HepG2 (cell line): ENCODE data around the gene KIF2C. TPM values are rescaled to one million over a fixed set of nuclear protein-coding genes. Genes with fewer than 3 reads are reported as not detected.

Experiments
- FLYWCH1 ChIP-seq: sonication (generic); formaldehyde crosslinking; IDR thresholded peaks from 2 replicates; pipeline ENCODE4 v1.8.1; 2023; ENCODE audit warnings: mild to moderate bottlenecking, missing genetic modification reagents
- FOSL2 ChIP-seq: sonication (generic); formaldehyde crosslinking; IDR thresholded peaks from 2 replicates; pipeline ENCODE4 v1.4.0; 2020; ENCODE audit warnings: missing genetic modification reagents
- FOXP1 ChIP-seq, 2 experiments: fragments of 450-650 bp in 1 of 2; IDR thresholded peaks; 2 replicates each; pipeline ENCODE4 v1.6.1; 2017 to 2018; ENCODE audit warnings: antibody characterized with exemption in 1 of 2
- MXI1 ChIP-seq: IDR thresholded peaks from 3 replicates; pipeline ENCODE4 v1.6.1; 2012; ENCODE audit warnings: low read depth, low read length, inconsistent platforms, borderline replicate concordance
- NRL ChIP-seq: sonication (generic); formaldehyde crosslinking; IDR thresholded peaks from 2 replicates; pipeline ENCODE4 v1.5.0; 2020; ENCODE audit warnings: missing genetic modification reagents, mild to moderate bottlenecking, moderate library complexity, borderline replicate concordance
- POLR2A ChIP-seq, 2 experiments: IDR thresholded peaks; 2 replicates each; pipeline ENCODE4 v1.6.1; 2011; ENCODE audit warnings: low read depth in 2 of 2, low read length in 2 of 2, mild to moderate bottlenecking in 1 of 2, moderate library complexity in 1 of 2; ENCODE audit not compliant: insufficient read depth in 1 of 2
- PRPF4 ChIP-seq: fragments of 200-400 bp; formaldehyde crosslinking; IDR thresholded peaks from 2 replicates; pipeline ENCODE4 v1.6.1; 2016; ENCODE audit warnings: low read length, low read depth; ENCODE audit not compliant: poor library complexity, severe bottlenecking
- REPIN1 ChIP-seq: sonication (generic); formaldehyde crosslinking; IDR thresholded peaks from 2 replicates; pipeline ENCODE4 v1.8.0; 2022; ENCODE audit warnings: missing genetic modification reagents, low read depth, mild to moderate bottlenecking, borderline replicate concordance
- TAF1 ChIP-seq: sonication (generic); formaldehyde crosslinking; IDR thresholded peaks from 2 replicates; pipeline ENCODE4 v1.4.0; 2020; ENCODE audit warnings: missing genetic modification reagents
- THAP9 ChIP-seq: sonication (generic); formaldehyde crosslinking; IDR thresholded peaks from 2 replicates; pipeline ENCODE4; 2020; ENCODE audit warnings: missing genetic modification reagents, mild to moderate bottlenecking, borderline replicate concordance
- YEATS4 ChIP-seq: sonication (generic); formaldehyde crosslinking; IDR thresholded peaks from 2 replicates; pipeline ENCODE4 v1.4.0; 2020; ENCODE audit warnings: missing genetic modification reagents, borderline replicate concordance
- ZNF205 ChIP-seq: IDR thresholded peaks from 2 replicates; pipeline ENCODE4 v1.6.1; 2018; ENCODE audit warnings: missing biosample characterization, missing genetic modification reagents
- ZNF3 ChIP-seq: IDR thresholded peaks from 2 replicates; pipeline ENCODE4 v1.7.0; 2017; ENCODE audit warnings: inconsistent platforms
- ZNF605 ChIP-seq: sonication (generic); formaldehyde crosslinking; IDR thresholded peaks from 2 replicates; pipeline ENCODE4 v1.8.0; 2022; ENCODE audit warnings: mild to moderate bottlenecking, missing genetic modification reagents
- ZNF674 ChIP-seq: sonication (generic); formaldehyde crosslinking; IDR thresholded peaks from 2 replicates; pipeline ENCODE4 v1.5.0; 2020; ENCODE audit warnings: low read depth, mild to moderate bottlenecking, missing genetic modification reagents
- ZNF83 ChIP-seq: sonication (generic); formaldehyde crosslinking; IDR thresholded peaks from 2 replicates; pipeline ENCODE4 v1.4.0; 2020; ENCODE audit warnings: missing genetic modification reagents, mild to moderate bottlenecking, borderline replicate concordance
- ZSCAN22 ChIP-seq: sonication (generic); formaldehyde crosslinking; IDR thresholded peaks from 2 replicates; pipeline ENCODE4 v1.4.0; 2020; ENCODE audit warnings: mild to moderate bottlenecking, missing genetic modification reagents
- polyA plus RNA-seq, 8 experiments: library from polyadenylated mRNA; depleted of rRNA in 3 of 8; stranded (reverse) in 7 of 8; unstranded in 1 of 8; fragments of >200 nt; fragmentation: Illumina TruSeq in 4 of 8; extraction: Trizol in 4 of 8; gene quantifications; 2 replicates each; pipeline versions ENCODE4 v1.2.1 to v1.2.3, GENCODE V29; 2011 to 2016; ENCODE audit warnings: low read depth in 4 of 8, missing spikeins in 1 of 8, mixed read lengths in 1 of 8; ENCODE audit not compliant: insufficient read depth in 1 of 8
- total RNA-seq, 5 experiments: library from RNA; depleted of rRNA; stranded (reverse); fragments of >200 nt; fragmentation: Illumina TruSeq; extraction: Trizol; gene quantifications; 2 replicates each; pipeline ENCODE4 v1.2.3, GENCODE V29; 2016; ENCODE audit warnings: low read depth in 1 of 5
- TF ChIP-seq, protein P1 (sequence below): sonication (generic); formaldehyde crosslinking; IDR thresholded peaks from 2 replicates; pipeline ENCODE4 v1.8.1; 2023; ENCODE audit warnings: mild to moderate bottlenecking, missing genetic modification reagents
- TF ChIP-seq, protein P2 (sequence below): fragments of 450-650 bp; IDR thresholded peaks from 2 replicates; pipeline ENCODE4 v1.6.1; 2017
- TF ChIP-seq, protein P3 (sequence below): sonication (generic); formaldehyde crosslinking; IDR thresholded peaks from 2 replicates; pipeline ENCODE4 v1.8.0; 2022; ENCODE audit warnings: missing genetic modification reagents, low read depth, mild to moderate bottlenecking, borderline replicate concordance
- TF ChIP-seq, protein P4 (sequence below): sonication (generic); formaldehyde crosslinking; IDR thresholded peaks from 2 replicates; pipeline ENCODE4 v1.5.0; 2020; ENCODE audit warnings: missing genetic modification reagents

KIF2C gene
- total and polyA plus RNA-seq, 2 of the 13 experiments (the other 11 are each of a cell fraction or from before 2014, with no cell fraction given), result 29.7 to 53.7 TPM

DNA sequence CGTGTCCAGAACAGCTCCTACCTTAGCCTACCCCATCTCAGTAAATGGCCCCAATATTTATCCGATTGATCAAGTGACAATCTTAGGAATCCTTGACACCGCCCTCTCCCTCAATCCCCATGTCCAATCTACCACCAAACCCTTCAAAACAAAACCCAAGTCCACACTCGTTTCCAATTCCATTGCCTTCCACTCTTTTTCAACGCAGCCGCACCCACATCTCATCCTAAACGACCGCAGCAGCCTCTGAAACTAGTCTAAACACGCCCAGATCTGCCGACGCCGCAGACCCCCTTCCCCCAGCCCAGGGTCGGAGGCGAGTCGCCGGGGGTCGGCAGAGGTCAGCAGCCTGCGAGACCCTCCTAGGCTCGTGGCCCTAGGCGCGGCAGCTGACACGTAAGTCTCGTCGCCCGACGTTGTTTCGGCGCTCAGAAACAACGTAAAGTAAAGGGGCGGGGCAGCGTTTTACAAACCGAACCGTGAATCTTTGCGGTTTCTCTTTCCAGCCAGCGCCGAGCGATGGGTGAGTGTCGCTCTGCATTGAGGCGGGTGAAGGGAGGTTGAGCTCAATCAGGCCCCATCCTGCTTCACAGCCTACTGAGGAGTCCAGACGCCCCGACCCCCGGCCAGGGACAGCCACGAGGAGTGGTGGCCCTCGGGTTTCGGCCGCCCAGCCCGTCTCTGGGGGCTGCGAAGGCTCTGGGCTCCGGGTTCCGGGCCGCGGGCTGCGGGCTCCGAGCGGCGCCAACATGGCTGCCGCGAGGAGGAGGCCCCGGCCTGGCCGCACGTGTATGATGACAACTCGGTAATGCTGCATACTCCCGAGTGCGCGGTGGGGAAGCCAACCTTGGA lies 35.7 kb downstream of the KIF2C start, which contains the start of gene RPS8 (continued):
- TF ChIP-seq FOXP1 (IDR thresholded peaks at IDR 0.05) (no peak), FOXP1 (CRISPR knock-in tag; IDR thresholded peaks at IDR 0.05) (0 out of 2 replicates have a peak, but pooled peaks have one; percentile 22), POLR2A (IDR thresholded peaks at IDR 0.05; ENCODE audit: insufficient read depth in 1 of 2, low read depth in 2 of 2, low read length in 2 of 2) (peak; percentile 99), REPIN1 (CRISPR knock-in tag) (no peak; the same call in none of the 2 replicates), ZNF205 (CRISPR knock-in tag) (peak; percentile 87; the same call in 1 of the 2 replicates), MXI1 (peak; percentile 78; the same call in 1 of the 3 replicates), ZSCAN22 (CRISPR knock-in tag) (no peak; the same call in 1 of the 2 replicates), ZNF83 (CRISPR knock-in tag) (no peak; the same call in 1 of the 2 replicates), THAP9 (CRISPR knock-in tag) (peak; percentile 84), FOSL2 (CRISPR knock-in tag) (peak; percentile 54; the same call in 1 of the 2 replicates), TAF1 (CRISPR knock-in tag) (peak; percentile 99), YEATS4 (CRISPR knock-in tag) (peak; percentile 99), NRL (CRISPR knock-in tag) (no peak; the same call in 1 of the 2 replicates), ZNF605 (CRISPR knock-in tag) (peak; percentile 92), ZNF674 (CRISPR knock-in tag) (no peak), FLYWCH1 (no peak), PRPF4 (no peak), ZNF3 (CRISPR knock-in tag) (no peak)
- TF ChIP-seq, protein P1, sequence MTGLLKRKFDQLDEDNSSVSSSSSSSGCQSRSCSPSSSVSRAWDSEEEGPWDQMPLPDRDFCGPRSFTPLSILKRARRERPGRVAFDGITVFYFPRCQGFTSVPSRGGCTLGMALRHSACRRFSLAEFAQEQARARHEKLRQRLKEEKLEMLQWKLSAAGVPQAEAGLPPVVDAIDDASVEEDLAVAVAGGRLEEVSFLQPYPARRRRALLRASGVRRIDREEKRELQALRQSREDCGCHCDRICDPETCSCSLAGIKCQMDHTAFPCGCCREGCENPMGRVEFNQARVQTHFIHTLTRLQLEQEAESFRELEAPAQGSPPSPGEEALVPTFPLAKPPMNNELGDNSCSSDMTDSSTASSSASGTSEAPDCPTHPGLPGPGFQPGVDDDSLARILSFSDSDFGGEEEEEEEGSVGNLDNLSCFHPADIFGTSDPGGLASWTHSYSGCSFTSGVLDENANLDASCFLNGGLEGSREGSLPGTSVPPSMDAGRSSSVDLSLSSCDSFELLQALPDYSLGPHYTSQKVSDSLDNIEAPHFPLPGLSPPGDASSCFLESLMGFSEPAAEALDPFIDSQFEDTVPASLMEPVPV (CRISPR knock-in tag), result peak; percentile 48; the same call in 1 of the 2 replicates
- TF ChIP-seq, protein P2, sequence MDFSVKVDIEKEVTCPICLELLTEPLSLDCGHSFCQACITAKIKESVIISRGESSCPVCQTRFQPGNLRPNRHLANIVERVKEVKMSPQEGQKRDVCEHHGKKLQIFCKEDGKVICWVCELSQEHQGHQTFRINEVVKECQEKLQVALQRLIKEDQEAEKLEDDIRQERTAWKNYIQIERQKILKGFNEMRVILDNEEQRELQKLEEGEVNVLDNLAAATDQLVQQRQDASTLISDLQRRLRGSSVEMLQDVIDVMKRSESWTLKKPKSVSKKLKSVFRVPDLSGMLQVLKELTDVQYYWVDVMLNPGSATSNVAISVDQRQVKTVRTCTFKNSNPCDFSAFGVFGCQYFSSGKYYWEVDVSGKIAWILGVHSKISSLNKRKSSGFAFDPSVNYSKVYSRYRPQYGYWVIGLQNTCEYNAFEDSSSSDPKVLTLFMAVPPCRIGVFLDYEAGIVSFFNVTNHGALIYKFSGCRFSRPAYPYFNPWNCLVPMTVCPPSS, result no peak
- TF ChIP-seq, protein P3, sequence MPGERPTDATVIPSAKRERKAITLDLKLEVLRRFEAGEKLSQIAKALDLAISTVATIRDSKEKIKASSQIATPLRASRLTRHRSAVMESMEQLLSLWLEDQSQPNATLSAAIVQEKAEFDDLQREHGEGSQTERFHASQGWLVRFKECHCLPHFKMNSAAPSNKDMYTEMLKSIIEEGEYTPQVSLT (CRISPR knock-in tag), result no peak
- TF ChIP-seq, protein P4, sequence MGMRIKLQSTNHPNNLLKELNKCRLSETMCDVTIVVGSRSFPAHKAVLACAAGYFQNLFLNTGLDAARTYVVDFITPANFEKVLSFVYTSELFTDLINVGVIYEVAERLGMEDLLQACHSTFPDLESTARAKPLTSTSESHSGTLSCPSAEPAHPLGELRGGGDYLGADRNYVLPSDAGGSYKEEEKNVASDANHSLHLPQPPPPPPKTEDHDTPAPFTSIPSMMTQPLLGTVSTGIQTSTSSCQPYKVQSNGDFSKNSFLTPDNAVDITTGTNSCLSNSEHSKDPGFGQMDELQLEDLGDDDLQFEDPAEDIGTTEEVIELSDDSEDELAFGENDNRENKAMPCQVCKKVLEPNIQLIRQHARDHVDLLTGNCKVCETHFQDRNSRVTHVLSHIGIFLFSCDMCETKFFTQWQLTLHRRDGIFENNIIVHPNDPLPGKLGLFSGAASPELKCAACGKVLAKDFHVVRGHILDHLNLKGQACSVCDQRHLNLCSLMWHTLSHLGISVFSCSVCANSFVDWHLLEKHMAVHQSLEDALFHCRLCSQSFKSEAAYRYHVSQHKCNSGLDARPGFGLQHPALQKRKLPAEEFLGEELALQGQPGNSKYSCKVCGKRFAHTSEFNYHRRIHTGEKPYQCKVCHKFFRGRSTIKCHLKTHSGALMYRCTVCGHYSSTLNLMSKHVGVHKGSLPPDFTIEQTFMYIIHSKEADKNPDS, result no peak
